ENCODE data around the gene IFI27L1. TPM values are rescaled to one million over a fixed set of nuclear protein-coding genes. Genes with fewer than 3 reads are reported as not detected.

IFI27L1 gene
- total RNA-seq, 1 experiment from 2014 or later = 27.6 TPM

DNA sequence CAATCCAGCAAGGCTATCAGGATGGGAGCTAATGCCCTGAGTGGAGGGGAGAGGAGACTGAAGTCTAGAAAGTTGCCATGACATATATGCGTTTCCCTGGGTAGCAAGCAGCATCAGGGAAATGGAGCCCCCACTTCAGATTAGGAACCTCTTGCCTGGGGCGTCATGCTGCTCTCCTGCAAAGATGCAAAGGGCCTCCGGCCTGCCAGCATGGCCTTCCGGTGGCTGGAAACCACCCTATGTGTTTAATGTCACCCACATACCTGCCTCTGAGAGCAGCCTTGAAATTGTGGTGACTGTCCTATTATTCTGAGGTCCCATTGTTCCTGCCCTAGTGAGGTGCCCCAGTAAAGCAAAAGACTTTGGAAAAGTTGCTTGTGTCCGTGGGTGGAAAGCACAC lies 58.3 kb downstream of the IFI27L1 start (continued):
- TF ChIP-seq ZNF219 (CRISPR knock-in tag; IDR thresholded peaks at IDR 0.05; ENCODE audit: borderline replicate concordance) (no peak), SOX15 (CRISPR knock-in tag; IDR thresholded peaks at IDR 0.05) (no peak), ZBTB21 (CRISPR knock-in tag; IDR thresholded peaks at IDR 0.05; ENCODE audit: borderline replicate concordance) (no peak)
- TF ChIP-seq, protein P1, sequence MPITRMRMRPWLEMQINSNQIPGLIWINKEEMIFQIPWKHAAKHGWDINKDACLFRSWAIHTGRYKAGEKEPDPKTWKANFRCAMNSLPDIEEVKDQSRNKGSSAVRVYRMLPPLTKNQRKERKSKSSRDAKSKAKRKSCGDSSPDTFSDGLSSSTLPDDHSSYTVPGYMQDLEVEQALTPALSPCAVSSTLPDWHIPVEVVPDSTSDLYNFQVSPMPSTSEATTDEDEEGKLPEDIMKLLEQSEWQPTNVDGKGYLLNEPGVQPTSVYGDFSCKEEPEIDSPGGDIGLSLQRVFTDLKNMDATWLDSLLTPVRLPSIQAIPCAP (CRISPR knock-in tag; IDR thresholded peaks at IDR 0.05) = no peak
- TF ChIP-seq, protein P2, sequence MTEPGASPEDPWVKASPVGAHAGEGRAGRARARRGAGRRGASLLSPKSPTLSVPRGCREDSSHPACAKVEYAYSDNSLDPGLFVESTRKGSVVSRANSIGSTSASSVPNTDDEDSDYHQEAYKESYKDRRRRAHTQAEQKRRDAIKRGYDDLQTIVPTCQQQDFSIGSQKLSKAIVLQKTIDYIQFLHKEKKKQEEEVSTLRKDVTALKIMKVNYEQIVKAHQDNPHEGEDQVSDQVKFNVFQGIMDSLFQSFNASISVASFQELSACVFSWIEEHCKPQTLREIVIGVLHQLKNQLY (CRISPR knock-in tag; IDR thresholded peaks at IDR 0.05) = no peak
- TF ChIP-seq, protein P3, sequence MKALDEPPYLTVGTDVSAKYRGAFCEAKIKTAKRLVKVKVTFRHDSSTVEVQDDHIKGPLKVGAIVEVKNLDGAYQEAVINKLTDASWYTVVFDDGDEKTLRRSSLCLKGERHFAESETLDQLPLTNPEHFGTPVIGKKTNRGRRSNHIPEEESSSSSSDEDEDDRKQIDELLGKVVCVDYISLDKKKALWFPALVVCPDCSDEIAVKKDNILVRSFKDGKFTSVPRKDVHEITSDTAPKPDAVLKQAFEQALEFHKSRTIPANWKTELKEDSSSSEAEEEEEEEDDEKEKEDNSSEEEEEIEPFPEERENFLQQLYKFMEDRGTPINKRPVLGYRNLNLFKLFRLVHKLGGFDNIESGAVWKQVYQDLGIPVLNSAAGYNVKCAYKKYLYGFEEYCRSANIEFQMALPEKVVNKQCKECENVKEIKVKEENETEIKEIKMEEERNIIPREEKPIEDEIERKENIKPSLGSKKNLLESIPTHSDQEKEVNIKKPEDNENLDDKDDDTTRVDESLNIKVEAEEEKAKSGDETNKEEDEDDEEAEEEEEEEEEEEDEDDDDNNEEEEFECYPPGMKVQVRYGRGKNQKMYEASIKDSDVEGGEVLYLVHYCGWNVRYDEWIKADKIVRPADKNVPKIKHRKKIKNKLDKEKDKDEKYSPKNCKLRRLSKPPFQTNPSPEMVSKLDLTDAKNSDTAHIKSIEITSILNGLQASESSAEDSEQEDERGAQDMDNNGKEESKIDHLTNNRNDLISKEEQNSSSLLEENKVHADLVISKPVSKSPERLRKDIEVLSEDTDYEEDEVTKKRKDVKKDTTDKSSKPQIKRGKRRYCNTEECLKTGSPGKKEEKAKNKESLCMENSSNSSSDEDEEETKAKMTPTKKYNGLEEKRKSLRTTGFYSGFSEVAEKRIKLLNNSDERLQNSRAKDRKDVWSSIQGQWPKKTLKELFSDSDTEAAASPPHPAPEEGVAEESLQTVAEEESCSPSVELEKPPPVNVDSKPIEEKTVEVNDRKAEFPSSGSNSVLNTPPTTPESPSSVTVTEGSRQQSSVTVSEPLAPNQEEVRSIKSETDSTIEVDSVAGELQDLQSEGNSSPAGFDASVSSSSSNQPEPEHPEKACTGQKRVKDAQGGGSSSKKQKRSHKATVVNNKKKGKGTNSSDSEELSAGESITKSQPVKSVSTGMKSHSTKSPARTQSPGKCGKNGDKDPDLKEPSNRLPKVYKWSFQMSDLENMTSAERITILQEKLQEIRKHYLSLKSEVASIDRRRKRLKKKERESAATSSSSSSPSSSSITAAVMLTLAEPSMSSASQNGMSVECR (CRISPR knock-in tag; IDR thresholded peaks at IDR 0.05; ENCODE audit: borderline replicate concordance) = no peak

GRCh38 chr14:94142247-94142646 lies 61.1 kb downstream of the IFI27L1 start:
- Mint-ChIP-seq H3K27me3 (ENCODE audit: low read depth) (no peaks in the 10 kb centered on the region), H3K4me1 (peaks cover 25% of the 10 kb centered on the region), H3K9me3 (no peaks in the 10 kb centered on the region), H3K36me3 (no peaks in the 10 kb centered on the region), H3K27ac (no peak overlapping the region), H3K4me3 (no peak overlapping the region)
- ChIA-PET POLR2A (no interaction called here), CTCF (interaction anchor here (0.6 to 2.9 kb wide), 7 partner anchors 10 to 203 kb away, joined by 3 to 22 read pairs (median 9); partner anchors contain the start of genes IFI27L2 and PPP4R4)
- DNase-seq (ENCODE audit: low spot score) (no peak), ATAC-seq (no peak)
- TF ChIP-seq, protein P4, sequence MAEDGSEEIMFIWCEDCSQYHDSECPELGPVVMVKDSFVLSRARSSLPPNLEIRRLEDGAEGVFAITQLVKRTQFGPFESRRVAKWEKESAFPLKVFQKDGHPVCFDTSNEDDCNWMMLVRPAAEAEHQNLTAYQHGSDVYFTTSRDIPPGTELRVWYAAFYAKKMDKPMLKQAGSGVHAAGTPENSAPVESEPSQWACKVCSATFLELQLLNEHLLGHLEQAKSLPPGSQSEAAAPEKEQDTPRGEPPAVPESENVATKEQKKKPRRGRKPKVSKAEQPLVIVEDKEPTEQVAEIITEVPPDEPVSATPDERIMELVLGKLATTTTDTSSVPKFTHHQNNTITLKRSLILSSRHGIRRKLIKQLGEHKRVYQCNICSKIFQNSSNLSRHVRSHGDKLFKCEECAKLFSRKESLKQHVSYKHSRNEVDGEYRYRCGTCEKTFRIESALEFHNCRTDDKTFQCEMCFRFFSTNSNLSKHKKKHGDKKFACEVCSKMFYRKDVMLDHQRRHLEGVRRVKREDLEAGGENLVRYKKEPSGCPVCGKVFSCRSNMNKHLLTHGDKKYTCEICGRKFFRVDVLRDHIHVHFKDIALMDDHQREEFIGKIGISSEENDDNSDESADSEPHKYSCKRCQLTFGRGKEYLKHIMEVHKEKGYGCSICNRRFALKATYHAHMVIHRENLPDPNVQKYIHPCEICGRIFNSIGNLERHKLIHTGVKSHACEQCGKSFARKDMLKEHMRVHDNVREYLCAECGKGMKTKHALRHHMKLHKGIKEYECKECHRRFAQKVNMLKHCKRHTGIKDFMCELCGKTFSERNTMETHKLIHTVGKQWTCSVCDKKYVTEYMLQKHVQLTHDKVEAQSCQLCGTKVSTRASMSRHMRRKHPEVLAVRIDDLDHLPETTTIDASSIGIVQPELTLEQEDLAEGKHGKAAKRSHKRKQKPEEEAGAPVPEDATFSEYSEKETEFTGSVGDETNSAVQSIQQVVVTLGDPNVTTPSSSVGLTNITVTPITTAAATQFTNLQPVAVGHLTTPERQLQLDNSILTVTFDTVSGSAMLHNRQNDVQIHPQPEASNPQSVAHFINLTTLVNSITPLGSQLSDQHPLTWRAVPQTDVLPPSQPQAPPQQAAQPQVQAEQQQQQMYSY (CRISPR knock-in tag; IDR thresholded peaks at IDR 0.05) = no peak
- no peak for TF ChIP-seq ZNF671 (CRISPR knock-in tag; IDR thresholded peaks at IDR 0.05)
- TF ChIP-seq, protein P5, sequence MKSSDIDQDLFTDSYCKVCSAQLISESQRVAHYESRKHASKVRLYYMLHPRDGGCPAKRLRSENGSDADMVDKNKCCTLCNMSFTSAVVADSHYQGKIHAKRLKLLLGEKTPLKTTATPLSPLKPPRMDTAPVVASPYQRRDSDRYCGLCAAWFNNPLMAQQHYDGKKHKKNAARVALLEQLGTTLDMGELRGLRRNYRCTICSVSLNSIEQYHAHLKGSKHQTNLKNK (CRISPR knock-in tag; IDR thresholded peaks at IDR 0.05) = no peak
- no peak for TF ChIP-seq USF2 (CRISPR knock-in tag; IDR thresholded peaks at IDR 0.05)
- TF ChIP-seq TEAD4 (CRISPR knock-in tag; IDR thresholded peaks at IDR 0.05) = no peak
- TF ChIP-seq TP53 (CRISPR knock-in tag; IDR thresholded peaks at IDR 0.05) = no peak
- TF ChIP-seq RELA (CRISPR knock-in tag; IDR thresholded peaks at IDR 0.05; ENCODE audit: borderline replicate concordance) = no peak
- TF ChIP-seq KAT7 (CRISPR knock-in tag; IDR thresholded peaks at IDR 0.05; ENCODE audit: borderline replicate concordance) = no peak
- TF ChIP-seq, protein P6, sequence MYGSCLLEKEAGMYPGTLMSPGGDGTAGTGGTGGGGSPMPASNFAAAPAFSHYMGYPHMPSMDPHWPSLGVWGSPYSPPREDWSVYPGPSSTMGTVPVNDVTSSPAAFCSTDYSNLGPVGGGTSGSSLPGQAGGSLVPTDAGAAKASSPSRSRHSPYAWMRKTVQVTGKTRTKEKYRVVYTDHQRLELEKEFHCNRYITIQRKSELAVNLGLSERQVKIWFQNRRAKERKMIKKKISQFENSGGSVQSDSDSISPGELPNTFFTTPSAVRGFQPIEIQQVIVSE (CRISPR knock-in tag; IDR thresholded peaks at IDR 0.05; ENCODE audit: borderline replicate concordance) = no peak

All from WTC11 (cell line).